ENCODE measurements around the gene PCMT1. TPM values are rescaled to one million over a fixed set of nuclear protein-coding genes. Genes with fewer than 3 reads are reported as not detected.

The PCMT1 gene
- total and polyA plus RNA-seq, 2 of the 13 experiments (the other 11 are each of a cell fraction or from before 2014, with no cell fraction given), result 112 to 169 TPM

GRCh38 chr6:149749594-149750135, at the start of gene PCMT1 (continued):
- no peak; the same call in 1 of the 2 replicates for TF ChIP-seq ZNF547 (CRISPR knock-in tag; IDR thresholded peaks at IDR 0.05)
- no peak; the same call in 1 of the 2 replicates for TF ChIP-seq ZNF558 (CRISPR knock-in tag; IDR thresholded peaks at IDR 0.05; ENCODE audit: borderline replicate concordance)
- TF ChIP-seq NPAS2 (CRISPR knock-in tag; IDR thresholded peaks at IDR 0.05; ENCODE audit: borderline replicate concordance), result no peak
- no peak; the same call in 1 of the 2 replicates for TF ChIP-seq BHLHE40 (IDR thresholded peaks at IDR 0.05; ENCODE audit: low read length)
- TF ChIP-seq HIC2 (CRISPR knock-in tag; IDR thresholded peaks at IDR 0.05; ENCODE audit: low read depth), result no peak
- TF ChIP-seq TERF1 (CRISPR knock-in tag; IDR thresholded peaks at IDR 0.05), result no peak
- peak; percentile 65; the same call in 1 of the 2 replicates for TF ChIP-seq SALL2 (CRISPR knock-in tag; IDR thresholded peaks at IDR 0.05)
- TF ChIP-seq ZNF710 (CRISPR knock-in tag; IDR thresholded peaks at IDR 0.05; ENCODE audit: borderline replicate concordance), result peak; percentile 62; the same call in 1 of the 2 replicates
- no peak for TF ChIP-seq ZNF138 (CRISPR knock-in tag; IDR thresholded peaks at IDR 0.05; ENCODE audit: low read depth)
- no peak for TF ChIP-seq CHD4 (IDR thresholded peaks at IDR 0.05; ENCODE audit: borderline replicate concordance, low read length)
- TF ChIP-seq HBP1 (CRISPR knock-in tag; IDR thresholded peaks at IDR 0.05; ENCODE audit: low read depth), result no peak
- TF ChIP-seq ZFP36L2 (CRISPR knock-in tag; IDR thresholded peaks at IDR 0.05), result no peak
- peak; percentile 94 for TF ChIP-seq ZNF781 (CRISPR knock-in tag; IDR thresholded peaks at IDR 0.05; ENCODE audit: borderline replicate concordance, not compliant biosample characterization)
- peak; percentile 95 for TF ChIP-seq ZC3H13 (CRISPR knock-in tag; IDR thresholded peaks at IDR 0.05)
- 0 out of 2 replicates have a peak, but pooled peaks have one; percentile 81 for TF ChIP-seq SNAPC2 (CRISPR knock-in tag; IDR thresholded peaks at IDR 0.05)
- no peak; the same call in 1 of the 2 replicates for TF ChIP-seq FOXO1 (CRISPR knock-in tag; IDR thresholded peaks at IDR 0.05)
- peak; percentile 88 for TF ChIP-seq THAP8 (CRISPR knock-in tag; IDR thresholded peaks at IDR 0.05; ENCODE audit: borderline replicate concordance)
- no peak for TF ChIP-seq JDP2 (CRISPR knock-in tag; IDR thresholded peaks at IDR 0.05; ENCODE audit: borderline replicate concordance)
- TF ChIP-seq ZFP90 (CRISPR knock-in tag; IDR thresholded peaks at IDR 0.05; ENCODE audit: borderline replicate concordance), result no peak; the same call in none of the 2 replicates
- no peak for TF ChIP-seq FOXK2 (IDR thresholded peaks at IDR 0.05)
- TF ChIP-seq ZNF225 (CRISPR knock-in tag; IDR thresholded peaks at IDR 0.05), result peak; percentile 85; the same call in 1 of the 2 replicates
- TF ChIP-seq KAT7 (CRISPR knock-in tag; IDR thresholded peaks at IDR 0.05; ENCODE audit: borderline replicate concordance), result peak; percentile 86
